DOHH2 (cell line): ENCODE results near the gene TCF3.

Source experiments
- CTCF ChIP-seq: fragments of 200-600 bp; sonication (generic); IDR thresholded peaks from one replicate; pipeline ENCODE4 v1.5.1; 2014; ENCODE audit warnings: antibody characterized with exemption, mild to moderate bottlenecking, low read depth, low read length; ENCODE audit not compliant: poor library complexity, severe bottlenecking
- EZH2phosphoT487 ChIP-seq: fragments of 200-600 bp; sonication (generic); IDR thresholded peaks from 2 replicates; pipeline ENCODE4 v1.6.1; 2017; ENCODE audit warnings: borderline replicate concordance, mild to moderate bottlenecking, antibody characterized with exemption, low read length, moderate library complexity, mixed read lengths

DNA sequence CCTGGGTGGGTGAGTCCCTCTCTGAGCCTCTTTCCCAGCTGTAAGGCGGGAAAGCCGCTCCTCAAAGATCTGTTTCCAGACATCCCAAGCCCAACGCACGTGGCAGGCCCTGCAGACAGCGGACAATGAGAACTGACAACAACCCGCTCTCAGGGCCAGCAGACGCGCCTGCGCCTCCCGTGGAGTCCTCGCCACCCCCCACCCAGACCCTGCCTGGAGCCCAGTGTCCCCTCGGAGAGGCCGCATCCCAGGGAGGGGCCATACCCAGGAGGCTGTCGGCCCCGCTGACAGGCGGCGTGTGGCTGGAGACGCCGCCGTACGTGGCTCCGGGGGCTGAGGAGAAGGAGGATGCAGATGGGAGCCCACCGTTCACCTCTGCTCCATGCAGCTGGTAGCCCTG, 30.8 kb downstream of the TCF3 start:
- no peak for TF ChIP-seq CTCF
- TF ChIP-seq EZH2phosphoT487: no peak
